Hepatocyte (in vitro differentiated cells): ENCODE measurements around the gene TIGD3.

ENCODE experiments used
- CTCF ChIP-seq: fragments of 200-600 bp; sonication (generic); IDR thresholded peaks from 2 replicates; pipeline ENCODE4 v1.5.1; 2016; ENCODE audit warnings: antibody characterized with exemption, mild to moderate bottlenecking; ENCODE audit not compliant: poor library complexity
- EZH2phosphoT487 ChIP-seq: fragments of 200-600 bp; sonication (generic); IDR thresholded peaks from one replicate; pipeline ENCODE4 v1.6.1; 2018; ENCODE audit warnings: antibody characterized with exemption, mild to moderate bottlenecking, low read depth, moderate library complexity; ENCODE audit not compliant: unreplicated experiment, severe bottlenecking

GRCh38 chr11:65378208-65378927, 23.8 kb downstream of the TIGD3 start:
- TF ChIP-seq CTCF (no peak), EZH2phosphoT487 (no peak)
